Measurements from ENCODE around the gene CBLL1.

- TF ChIP-seq, protein P1, sequence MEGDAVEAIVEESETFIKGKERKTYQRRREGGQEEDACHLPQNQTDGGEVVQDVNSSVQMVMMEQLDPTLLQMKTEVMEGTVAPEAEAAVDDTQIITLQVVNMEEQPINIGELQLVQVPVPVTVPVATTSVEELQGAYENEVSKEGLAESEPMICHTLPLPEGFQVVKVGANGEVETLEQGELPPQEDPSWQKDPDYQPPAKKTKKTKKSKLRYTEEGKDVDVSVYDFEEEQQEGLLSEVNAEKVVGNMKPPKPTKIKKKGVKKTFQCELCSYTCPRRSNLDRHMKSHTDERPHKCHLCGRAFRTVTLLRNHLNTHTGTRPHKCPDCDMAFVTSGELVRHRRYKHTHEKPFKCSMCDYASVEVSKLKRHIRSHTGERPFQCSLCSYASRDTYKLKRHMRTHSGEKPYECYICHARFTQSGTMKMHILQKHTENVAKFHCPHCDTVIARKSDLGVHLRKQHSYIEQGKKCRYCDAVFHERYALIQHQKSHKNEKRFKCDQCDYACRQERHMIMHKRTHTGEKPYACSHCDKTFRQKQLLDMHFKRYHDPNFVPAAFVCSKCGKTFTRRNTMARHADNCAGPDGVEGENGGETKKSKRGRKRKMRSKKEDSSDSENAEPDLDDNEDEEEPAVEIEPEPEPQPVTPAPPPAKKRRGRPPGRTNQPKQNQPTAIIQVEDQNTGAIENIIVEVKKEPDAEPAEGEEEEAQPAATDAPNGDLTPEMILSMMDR (IDR thresholded peaks at IDR 0.05) = no peak
- no peak for TF ChIP-seq POLR2A (IDR thresholded peaks at IDR 0.05)
These were observed 59.2 kb downstream of the CBLL1 start, which contains the start of gene SLC26A3 for GRCh38 chr7:107803009-107803610.
